Measurements from ENCODE around the gene CCNJL. TPM values are rescaled to one million over a fixed set of nuclear protein-coding genes. Genes with fewer than 3 reads are reported as not detected.

CCNJL gene
- total RNA-seq, 1 donor from 2014 or later: 11.4 TPM

- DNase-seq (ENCODE audit: low spot score): no peak
- no peak for TF ChIP-seq CTCF (IDR thresholded peaks at IDR 0.05)
- Mint-ChIP-seq H3K9me3 (ENCODE audit: low read depth) (no peaks in the 10 kb centered on the region), H3K27ac (ENCODE audit: unreplicated experiment) (no peak overlapping the region), H3K27me3 (ENCODE audit: low read depth) (no peaks in the 10 kb centered on the region), H3K36me3 (ENCODE audit: low read depth) (no peaks in the 10 kb centered on the region), H3K4me1 (ENCODE audit: low read depth) (no peaks in the 10 kb centered on the region), H3K4me3 (ENCODE audit: unreplicated experiment) (no peak overlapping the region)
Observed at GRCh38 chr5:160352308-160352707, 39.9 kb upstream of the CCNJL start.

- no peaks in the 10 kb centered on the region for H3K9me3 Mint-ChIP-seq (ENCODE audit: low read depth)
- no peak for DNase-seq (ENCODE audit: low spot score)
- H3K27me3 Mint-ChIP-seq (ENCODE audit: low read depth): no peaks in the 10 kb centered on the region
- no peak for TF ChIP-seq CTCF (IDR thresholded peaks at IDR 0.05)
- no peaks in the 10 kb centered on the region for H3K36me3 Mint-ChIP-seq (ENCODE audit: low read depth)
- H3K4me3 Mint-ChIP-seq (ENCODE audit: unreplicated experiment): no peak overlapping the region
- H3K4me1 Mint-ChIP-seq (ENCODE audit: low read depth): peaks cover 2% of the 10 kb centered on the region
- H3K27ac Mint-ChIP-seq (ENCODE audit: unreplicated experiment): no peak overlapping the region
Observed at GRCh38 chr5:160349935-160350303, 37.6 kb upstream of the CCNJL start.

- peaks cover 2% of the 10 kb centered on the region for H3K4me1 Mint-ChIP-seq (ENCODE audit: low read depth)
- H3K36me3 Mint-ChIP-seq (ENCODE audit: low read depth): no peaks in the 10 kb centered on the region
- no peaks in the 10 kb centered on the region for H3K9me3 Mint-ChIP-seq (ENCODE audit: low read depth)
- H3K27ac Mint-ChIP-seq (ENCODE audit: unreplicated experiment): no peak overlapping the region
- TF ChIP-seq CTCF (IDR thresholded peaks at IDR 0.05): no peak
- H3K4me3 Mint-ChIP-seq (ENCODE audit: unreplicated experiment): no peak overlapping the region
- DNase-seq (ENCODE audit: low spot score): no peak
- no peaks in the 10 kb centered on the region for H3K27me3 Mint-ChIP-seq (ENCODE audit: low read depth)
Observed at GRCh38 chr5:160349249-160349934, 37.0 kb upstream of the CCNJL start.

- TF ChIP-seq CTCF (IDR thresholded peaks at IDR 0.05): no peak
- H3K9me3 Mint-ChIP-seq (ENCODE audit: low read depth): no peaks in the 10 kb centered on the region
- H3K4me1 Mint-ChIP-seq (ENCODE audit: low read depth): peaks cover 2% of the 10 kb centered on the region
- H3K27ac Mint-ChIP-seq (ENCODE audit: unreplicated experiment): no peak overlapping the region
- no peak overlapping the region for H3K4me3 Mint-ChIP-seq (ENCODE audit: unreplicated experiment)
- no peak for DNase-seq (ENCODE audit: low spot score)
- no peaks in the 10 kb centered on the region for H3K27me3 Mint-ChIP-seq (ENCODE audit: low read depth)
- H3K36me3 Mint-ChIP-seq (ENCODE audit: low read depth): no peaks in the 10 kb centered on the region
Observed at GRCh38 chr5:160348080-160348479, 35.7 kb upstream of the CCNJL start.

GRCh38 chr5:160347448-160347847, 35.1 kb upstream of the CCNJL start:
- H3K9me3 Mint-ChIP-seq (ENCODE audit: low read depth): no peaks in the 10 kb centered on the region
- H3K4me1 Mint-ChIP-seq (ENCODE audit: low read depth): peaks cover 2% of the 10 kb centered on the region
- no peak for DNase-seq (ENCODE audit: low spot score)
- no peak overlapping the region for H3K4me3 Mint-ChIP-seq (ENCODE audit: unreplicated experiment)
- no peak overlapping the region for H3K27ac Mint-ChIP-seq (ENCODE audit: unreplicated experiment)
- no peaks in the 10 kb centered on the region for H3K36me3 Mint-ChIP-seq (ENCODE audit: low read depth)
- no peak for TF ChIP-seq CTCF (IDR thresholded peaks at IDR 0.05)
- no peaks in the 10 kb centered on the region for H3K27me3 Mint-ChIP-seq (ENCODE audit: low read depth)
